Measurements from ENCODE around the gene P2RY1. TPM values are rescaled to one million over a fixed set of nuclear protein-coding genes. Genes with fewer than 3 reads are reported as not detected.

Gene P2RY1
- total and polyA plus RNA-seq, 2 experiments from 2014 or later, result 15.2 to 59.8 TPM

GRCh38 chr3:152793969-152794368 is 41.0 kb upstream of the P2RY1 start:
- Histone ChIP-seq H2AFZ (no peak overlapping the region), H3F3A (replicated peaks; ENCODE audit: low read depth) (no peaks in the 10 kb centered on the region), H3K4me2 (no peak overlapping the region), H3K79me2 (replicated peaks; ENCODE audit: insufficient read depth) (no peaks in the 10 kb centered on the region), H3K27me3 (ENCODE audit: insufficient read depth) (no peaks in the 10 kb centered on the region), H3K4me3 (no peak overlapping the region), H3K9me2 (ENCODE audit: insufficient read depth) (peaks cover 11% of the 10 kb centered on the region), H3K4me1 (ENCODE audit: insufficient read depth) (peaks cover 10% of the 10 kb centered on the region), H3K27ac (ENCODE audit: low read depth) (no peak overlapping the region), H4K20me1 (replicated peaks; ENCODE audit: insufficient read depth) (no peaks in the 10 kb centered on the region), H3K36me3 (ENCODE audit: insufficient read depth) (peaks cover 4% of the 10 kb centered on the region)
- Mint-ChIP-seq H3K9me3 (peaks cover 6% of the 10 kb centered on the region; the same call in 2 of the 3 replicates), H3K36me3 (ENCODE audit: low read depth) (peaks cover 6% of the 10 kb centered on the region; the same call in 1 of the 3 replicates), H3K4me3 (no peak overlapping the region), H3K27ac (no peak overlapping the region), H3K4me1 (no peaks in the 10 kb centered on the region; the same call in 2 of the 3 replicates), H3K27me3 (ENCODE audit: insufficient read depth, low read depth, poor library complexity) (no peaks in the 10 kb centered on the region)
- DNase-seq (ENCODE audit: low spot score) (no peak), ATAC-seq (no peak)
- no peak for TF ChIP-seq EZH2 (IDR thresholded peaks at IDR 0.05; ENCODE audit: low read depth, unreplicated experiment)
- TF ChIP-seq REST (IDR thresholded peaks at IDR 0.05; ENCODE audit: unreplicated experiment), result no peak
- no peak for TF ChIP-seq ETS1 (IDR thresholded peaks at IDR 0.05)
- TF ChIP-seq CTCF (conservative IDR thresholded peaks at IDR 0.05; ENCODE audit: low read depth in 2 of 2), result no peak
- TF ChIP-seq ZNF462 (CRISPR knock-in tag; IDR thresholded peaks at IDR 0.05), result no peak
- no peak for TF ChIP-seq ZNF331 (CRISPR knock-in tag; IDR thresholded peaks at IDR 0.05; ENCODE audit: low read depth)
- TF ChIP-seq NANOG (IDR thresholded peaks at IDR 0.05; ENCODE audit: borderline replicate concordance), result no peak
- no peak for TF ChIP-seq CREB1 (CRISPR knock-in tag; IDR thresholded peaks at IDR 0.05; ENCODE audit: low read depth)
- TF ChIP-seq JUNB (IDR thresholded peaks at IDR 0.05; ENCODE audit: unreplicated experiment), result no peak
- TF ChIP-seq EZH2phosphoT487 (IDR thresholded peaks at IDR 0.05; ENCODE audit: unreplicated experiment), result no peak
- no peak for TF ChIP-seq POLR2AphosphoS5 (IDR thresholded peaks at IDR 0.05; ENCODE audit: low read depth)
- no peak for TF ChIP-seq STAT1 (IDR thresholded peaks at IDR 0.05; ENCODE audit: unreplicated experiment)
- TF ChIP-seq ZNF114 (CRISPR knock-in tag; IDR thresholded peaks at IDR 0.05), result no peak

All from GM23338 (cell line).